NT2/D1 (cell line): Measurements from ENCODE around the gene LRMDA.

Source experiments
- YY1 ChIP-seq: IDR thresholded peaks from 2 replicates; pipeline ENCODE4 v1.6.1; 2011; ENCODE audit not compliant: insufficient read length, insufficient read depth
- ZNF274 ChIP-seq: IDR thresholded peaks from 2 replicates; pipeline ENCODE4 v1.6.1; 2011; ENCODE audit warnings: mild to moderate bottlenecking, low read depth, low read length

DNA sequence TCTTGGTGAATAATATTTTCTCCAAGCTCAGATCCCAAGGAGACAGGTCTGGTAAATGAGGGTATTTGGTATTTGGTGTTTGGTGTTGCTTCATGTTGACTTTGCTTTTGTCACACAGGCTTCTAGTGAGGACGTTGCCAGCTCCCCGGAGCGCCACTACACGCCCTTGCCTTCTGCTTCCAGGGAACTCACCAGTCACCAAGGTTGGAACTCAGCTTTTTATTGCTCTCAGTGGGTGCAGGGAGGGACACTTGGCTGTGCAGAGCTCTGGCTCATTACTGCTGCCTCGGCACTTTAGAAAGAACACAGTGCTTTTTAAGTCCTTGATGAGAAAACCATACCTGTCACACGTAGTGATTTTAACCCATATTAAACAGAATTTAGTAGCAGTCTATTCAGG, 892.9 kb downstream of the LRMDA start:
- TF ChIP-seq ZNF274 (no peak), YY1 (no peak)
